ENCODE results near the gene MEF2C. TPM values are rescaled to one million over a fixed set of nuclear protein-coding genes. Genes with fewer than 3 reads are reported as not detected.

The MEF2C gene
- total RNA-seq, 4 donors from 2014 or later: 45.6 to 92.0 (median 54.4) TPM

DNA sequence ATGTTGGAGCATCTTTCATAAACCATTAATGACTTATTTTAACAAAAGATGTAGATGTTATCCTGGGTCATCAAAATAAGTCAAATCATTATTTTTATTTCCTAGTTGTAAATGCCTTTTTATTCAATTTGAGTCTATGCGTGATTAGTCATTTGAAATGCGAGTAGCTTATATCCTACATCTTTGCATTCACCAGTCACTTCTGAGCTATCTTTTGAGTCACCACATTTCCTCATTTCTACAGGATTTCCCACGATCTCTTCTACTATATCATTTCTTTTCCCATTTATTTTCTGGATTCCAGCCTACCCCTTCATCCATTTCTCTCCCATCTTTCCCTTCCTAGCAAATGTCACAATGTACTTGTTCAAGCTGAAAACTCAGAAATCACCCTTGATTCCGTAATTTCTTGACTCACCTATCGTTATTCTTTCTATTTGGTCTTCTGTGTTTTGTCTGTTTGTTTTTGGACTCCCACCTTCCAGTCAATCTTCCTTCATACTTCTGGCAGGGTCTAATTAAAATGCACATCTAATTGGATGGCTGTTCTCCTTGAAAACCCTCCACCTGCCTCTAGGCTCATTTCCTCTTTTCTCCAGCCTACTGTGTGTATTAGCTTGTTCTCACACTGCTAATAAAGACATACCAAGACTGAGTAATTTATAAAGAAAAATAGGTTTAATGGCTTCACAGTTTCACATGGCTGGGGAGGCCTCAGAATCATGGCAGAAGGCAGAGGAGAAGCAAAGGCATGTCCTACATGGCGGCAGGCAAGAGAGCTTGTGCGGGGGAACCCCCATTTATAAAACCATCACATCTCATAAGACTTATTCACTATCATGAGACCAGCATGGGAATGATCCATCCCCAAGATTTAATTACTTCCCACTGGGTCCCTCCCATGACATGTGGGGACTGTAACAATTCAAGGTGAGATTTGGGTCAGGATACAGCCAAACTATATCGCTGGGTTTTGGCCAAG is 112.4 kb downstream of the MEF2C start:
- TF ChIP-seq, protein P1, sequence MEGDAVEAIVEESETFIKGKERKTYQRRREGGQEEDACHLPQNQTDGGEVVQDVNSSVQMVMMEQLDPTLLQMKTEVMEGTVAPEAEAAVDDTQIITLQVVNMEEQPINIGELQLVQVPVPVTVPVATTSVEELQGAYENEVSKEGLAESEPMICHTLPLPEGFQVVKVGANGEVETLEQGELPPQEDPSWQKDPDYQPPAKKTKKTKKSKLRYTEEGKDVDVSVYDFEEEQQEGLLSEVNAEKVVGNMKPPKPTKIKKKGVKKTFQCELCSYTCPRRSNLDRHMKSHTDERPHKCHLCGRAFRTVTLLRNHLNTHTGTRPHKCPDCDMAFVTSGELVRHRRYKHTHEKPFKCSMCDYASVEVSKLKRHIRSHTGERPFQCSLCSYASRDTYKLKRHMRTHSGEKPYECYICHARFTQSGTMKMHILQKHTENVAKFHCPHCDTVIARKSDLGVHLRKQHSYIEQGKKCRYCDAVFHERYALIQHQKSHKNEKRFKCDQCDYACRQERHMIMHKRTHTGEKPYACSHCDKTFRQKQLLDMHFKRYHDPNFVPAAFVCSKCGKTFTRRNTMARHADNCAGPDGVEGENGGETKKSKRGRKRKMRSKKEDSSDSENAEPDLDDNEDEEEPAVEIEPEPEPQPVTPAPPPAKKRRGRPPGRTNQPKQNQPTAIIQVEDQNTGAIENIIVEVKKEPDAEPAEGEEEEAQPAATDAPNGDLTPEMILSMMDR (IDR thresholded peaks at IDR 0.05; ENCODE audit: low read depth): no peak

DNA sequence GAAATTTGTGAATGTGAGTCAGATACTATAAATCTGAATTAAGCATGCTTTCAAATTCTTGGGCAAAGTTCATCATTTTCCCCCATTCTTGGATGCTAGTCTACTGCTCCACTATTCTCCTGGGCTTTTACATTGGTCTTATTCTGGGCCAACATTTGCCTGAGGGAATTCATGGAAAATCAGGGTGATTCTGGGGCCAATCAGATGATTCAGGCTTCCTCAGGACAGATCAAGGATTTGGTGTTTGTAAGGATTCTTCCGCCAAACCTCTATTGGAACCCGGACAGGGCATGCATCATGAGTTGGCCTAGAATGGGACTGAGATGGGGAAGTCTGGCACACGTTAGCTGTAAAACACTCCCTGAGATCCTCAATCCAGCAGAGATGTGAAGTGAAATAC is 113.8 kb downstream of the MEF2C start:
- TF ChIP-seq, protein P1 (IDR thresholded peaks at IDR 0.05; ENCODE audit: low read depth): no peak

DNA sequence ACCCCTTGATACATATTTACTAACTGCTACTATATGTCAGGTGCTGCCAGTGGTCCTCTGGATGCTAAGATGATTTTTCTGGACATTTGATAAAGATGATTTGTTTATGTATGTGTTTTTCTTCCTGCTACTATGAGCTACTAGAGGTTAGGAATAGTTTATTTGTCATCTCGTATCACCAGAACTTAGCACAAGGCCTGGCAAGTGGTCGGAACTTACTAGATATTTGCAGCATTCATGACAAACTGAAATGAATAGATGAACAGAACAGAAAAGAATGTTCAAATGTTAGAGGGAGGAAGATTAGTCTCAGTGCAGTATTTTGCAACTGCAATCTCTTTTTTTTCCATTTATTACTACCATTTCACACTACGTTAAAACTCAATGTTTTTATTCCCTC is 114.6 kb downstream of the MEF2C start:
- TF ChIP-seq, protein P1 (IDR thresholded peaks at IDR 0.05; ENCODE audit: low read depth): no peak

DNA sequence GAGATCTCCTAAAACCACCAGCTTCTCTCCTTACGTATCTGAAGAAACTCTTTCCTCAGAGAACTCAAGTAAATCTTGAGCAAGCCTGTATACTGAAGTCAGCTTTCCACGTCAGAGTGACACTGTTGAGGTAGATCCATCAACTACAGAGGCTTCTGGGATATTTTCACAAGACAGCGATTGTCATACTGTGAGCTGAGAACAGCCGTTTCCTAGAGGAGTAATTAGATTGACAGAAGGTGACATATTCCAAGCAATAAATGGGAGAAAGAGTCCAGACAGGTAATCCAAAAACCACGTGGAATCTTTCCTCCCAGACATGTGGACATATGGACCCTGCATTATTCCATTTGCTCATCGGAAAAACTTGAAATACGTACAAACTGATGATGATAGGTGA is 117.2 kb downstream of the MEF2C start:
- TF ChIP-seq, protein P1 (IDR thresholded peaks at IDR 0.05; ENCODE audit: low read depth): no peak

DNA sequence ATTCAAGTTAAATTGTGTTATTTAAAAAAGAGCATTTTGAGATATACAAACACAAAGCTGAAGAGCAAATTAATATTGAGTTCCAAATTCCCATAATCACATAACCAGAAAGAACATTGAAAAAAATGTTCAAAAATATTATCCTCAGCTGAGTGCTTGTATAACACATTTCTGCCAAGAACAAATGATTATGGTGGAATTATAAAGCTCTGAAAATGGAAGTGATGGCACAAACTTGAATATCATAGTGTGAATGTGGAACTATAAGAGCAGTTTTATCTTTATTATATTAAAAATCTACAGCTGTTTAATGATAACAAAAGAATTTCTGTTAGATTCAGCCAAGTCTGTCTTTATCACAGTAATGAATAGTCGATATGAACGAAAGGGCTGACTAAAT is 117.8 kb downstream of the MEF2C start:
- TF ChIP-seq, protein P1 (IDR thresholded peaks at IDR 0.05; ENCODE audit: low read depth): no peak

DNA sequence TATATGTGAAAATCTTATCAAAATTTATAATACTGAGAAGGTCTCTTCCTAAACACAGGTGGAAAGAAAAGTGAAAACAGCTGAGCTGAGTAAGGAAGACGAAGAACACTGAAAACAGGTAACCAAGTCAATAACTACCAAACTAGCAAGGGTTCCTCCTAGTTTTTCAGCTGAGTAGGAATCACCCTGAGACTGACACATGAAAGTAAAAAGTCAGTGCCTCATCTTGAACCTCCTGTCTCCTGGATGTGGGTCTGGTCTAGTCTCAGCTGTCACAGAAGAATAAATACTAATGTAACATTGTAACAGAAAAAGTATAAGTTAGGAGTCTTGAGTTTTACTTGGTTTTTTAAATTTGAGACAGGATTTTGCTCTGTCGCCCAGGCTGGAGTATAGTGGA is 121.0 kb downstream of the MEF2C start:
- TF ChIP-seq, protein P1 (IDR thresholded peaks at IDR 0.05; ENCODE audit: low read depth): no peak

DNA sequence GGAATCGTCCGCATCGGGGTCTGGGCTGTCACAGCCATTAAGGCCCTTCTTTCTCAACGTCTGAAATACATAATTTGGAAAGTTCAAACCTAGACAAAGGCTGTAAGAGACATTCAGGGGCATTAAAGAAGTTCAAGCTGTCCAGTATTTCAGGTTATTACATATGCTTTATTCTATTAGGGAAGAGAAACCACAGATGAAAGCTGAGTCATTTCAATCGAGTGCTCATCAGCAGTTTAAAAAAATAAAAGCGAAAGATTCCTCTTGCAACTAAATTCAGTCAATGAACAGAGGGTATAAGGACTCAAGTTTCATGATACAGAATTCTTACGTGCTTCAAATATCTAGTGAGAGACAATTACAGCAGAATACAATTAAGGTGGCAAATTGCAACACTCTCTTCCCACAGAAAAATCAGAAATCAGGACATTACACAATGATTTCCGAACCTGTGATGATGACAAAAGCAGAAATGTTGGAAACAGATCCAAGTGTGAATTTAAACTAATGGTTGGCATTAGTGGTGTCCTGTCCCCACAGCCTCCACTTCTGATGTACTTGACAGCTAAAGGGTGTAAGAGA is 121.6 kb downstream of the MEF2C start:
- TF ChIP-seq, protein P1 (IDR thresholded peaks at IDR 0.05; ENCODE audit: low read depth): no peak

Measured in subcutaneous adipose tissue (tissue), 4 donors.